Neuronal stem cell (in vitro differentiated cells): Measurements from ENCODE around the gene KIAA1671.

ENCODE experiments used
- DNase-seq: peaks from one replicate; pipeline ENCODE4 v3.0.0-alpha.2; 2013; ENCODE audit warnings: low spot score
- H2AFZ ChIP-seq: one replicate; pipeline ENCODE4 v1.6.1; 2013; ENCODE audit warnings: mild to moderate bottlenecking, low read length, inconsistent platforms
- H2AK5ac ChIP-seq: 2 replicates; pipeline ENCODE4 v1.6.1; 2013; ENCODE audit warnings: low read depth, mild to moderate bottlenecking, inconsistent platforms, low read length, moderate library complexity, mixed read lengths
- H2BK120ac ChIP-seq: 2 replicates; pipeline ENCODE4 v1.6.1; 2013; ENCODE audit warnings: low read depth, mild to moderate bottlenecking, inconsistent platforms, low read length, moderate library complexity, mixed read lengths
- H2BK12ac ChIP-seq: one replicate; pipeline ENCODE4 v1.6.1; 2013; ENCODE audit warnings: low read length, inconsistent platforms
- H2BK15ac ChIP-seq: 2 replicates; pipeline ENCODE4 v1.6.1; 2013; ENCODE audit warnings: mild to moderate bottlenecking, low read length, inconsistent platforms, mixed read lengths
- H2BK5ac ChIP-seq: one replicate; pipeline ENCODE4 v1.6.1; 2013; ENCODE audit warnings: inconsistent platforms, mild to moderate bottlenecking, low read length, moderate library complexity
- H3K14ac ChIP-seq: one replicate; pipeline ENCODE4 v1.6.1; 2013; ENCODE audit warnings: low read length, inconsistent platforms
- H3K18ac ChIP-seq: 2 replicates; pipeline ENCODE4 v1.6.1; 2013; ENCODE audit warnings: low read length, inconsistent platforms
- H3K23ac ChIP-seq: 2 replicates; pipeline ENCODE4 v1.6.1; 2013; ENCODE audit warnings: low read depth, mild to moderate bottlenecking, mixed read lengths, low read length, inconsistent platforms; ENCODE audit not compliant: poor library complexity
- H3K27ac ChIP-seq: replicated peaks from 3 replicates; pipeline ENCODE4 v1.5.1; 2013; ENCODE audit warnings: low read length, inconsistent platforms
- H3K27me3 ChIP-seq, 3 experiments: 2 replicates each; pipeline ENCODE4 v1.6.1; 2013; ENCODE audit warnings: low read length in 3 of 3, mild to moderate bottlenecking in 2 of 3, inconsistent platforms in 1 of 3, low read depth in 1 of 3, mixed read lengths in 1 of 3, moderate library complexity in 1 of 3; ENCODE audit not compliant: control insufficient read depth in 3 of 3, insufficient read depth in 3 of 3
- H3K36me3 ChIP-seq, 2 donors: replicated peaks in 1 of 2; 2 replicates each; pipeline ENCODE4 v1.6.1; 2013; ENCODE audit warnings: low read length in 2 of 2; ENCODE audit not compliant: control insufficient read depth in 2 of 2, insufficient read depth in 2 of 2
- H3K4ac ChIP-seq: 2 replicates; pipeline ENCODE4 v1.6.1; 2013; ENCODE audit warnings: inconsistent platforms, mild to moderate bottlenecking, low read length, moderate library complexity
- H3K4me1 ChIP-seq, 2 donors: 1 replicate in 1 of 2; 2 replicates in 1 of 2; pipeline ENCODE4 v1.6.1; 2013; ENCODE audit warnings: low read length in 2 of 2, low read depth in 1 of 2; ENCODE audit not compliant: control insufficient read depth in 2 of 2, insufficient read depth in 1 of 2
- H3K4me2 ChIP-seq: one replicate; pipeline ENCODE4 v1.6.1; 2013; ENCODE audit warnings: mild to moderate bottlenecking, low read length, inconsistent platforms; ENCODE audit not compliant: insufficient read depth, poor library complexity, severe bottlenecking
- H3K4me3 ChIP-seq, 2 donors: 2 replicates each; pipeline ENCODE4 v1.5.1; 2013; ENCODE audit warnings: low read length in 2 of 2, mild to moderate bottlenecking in 2 of 2, inconsistent platforms in 1 of 2, moderate library complexity in 1 of 2
- H3K79me1 ChIP-seq: one replicate; pipeline ENCODE4 v1.6.1; 2013; ENCODE audit warnings: low read depth, mild to moderate bottlenecking, inconsistent platforms, low read length, moderate library complexity
- H3K9ac ChIP-seq: one replicate; pipeline ENCODE4 v1.6.1; 2013; ENCODE audit warnings: mild to moderate bottlenecking, low read depth, low read length, inconsistent platforms; ENCODE audit not compliant: poor library complexity
- H3K9me3 ChIP-seq, 2 donors: replicated peaks in 1 of 2; 2 replicates each; pipeline versions ENCODE3 to v1.6.1; 2013; ENCODE audit warnings: low read length in 2 of 2, mild to moderate bottlenecking in 2 of 2, inconsistent platforms in 1 of 2, low read depth in 1 of 2, mixed read lengths in 1 of 2, moderate library complexity in 1 of 2; ENCODE audit not compliant: control insufficient read depth in 2 of 2, insufficient read depth in 1 of 2
- H4K8ac ChIP-seq: one replicate; pipeline ENCODE4 v1.6.1; 2013; ENCODE audit warnings: low read depth, mild to moderate bottlenecking, inconsistent platforms, low read length, moderate library complexity
- H4K91ac ChIP-seq: one replicate; pipeline ENCODE4 v1.6.1; 2013; ENCODE audit warnings: low read length, low read depth, mild to moderate bottlenecking, inconsistent platforms; ENCODE audit not compliant: poor library complexity
- WGBS, 2 donors: extraction: QIAGEN DNeasy Blood & Tissue Kit; methylation state at CpG; one replicate each; pipeline ENCODE4 v1.1.7; 2013; ENCODE audit warnings: missing lambda C conversion rate in 2 of 2, mixed read lengths in 1 of 2; ENCODE audit not compliant: insufficient read length in 2 of 2, insufficient replicate concordance in 1 of 2; ENCODE audit errors: extremely low coverage in 2 of 2; 5-methylcytosine and 5-hydroxymethylcytosine counted together

Gene KIAA1671

DNA sequence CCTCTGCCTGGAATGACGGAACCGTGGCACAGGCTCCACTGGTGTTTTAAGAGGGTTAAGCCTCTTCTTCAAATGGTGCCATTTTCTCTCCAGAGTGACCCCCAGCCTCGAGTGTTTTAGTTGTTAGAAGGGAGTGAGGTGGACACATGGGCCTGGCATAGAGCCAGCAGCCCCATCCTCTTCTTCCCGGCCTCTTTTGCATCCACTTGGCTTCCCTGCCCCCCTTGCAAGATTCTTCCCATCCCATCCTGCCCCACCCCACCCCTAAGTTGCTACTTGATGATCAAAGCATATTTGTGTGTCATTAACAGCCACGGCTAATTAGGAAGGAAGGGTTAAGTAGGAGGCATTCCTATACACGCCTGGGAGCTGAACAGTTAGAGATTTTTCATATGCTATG lies 174.8 kb downstream of the KIAA1671 start:
- H2BK15ac ChIP-seq = no peak overlapping the region
- H3K18ac ChIP-seq = no peak overlapping the region
- no peak overlapping the region for H4K8ac ChIP-seq
- no peak overlapping the region for H4K91ac ChIP-seq
- H3K27ac ChIP-seq = no peak overlapping the region
- no peak overlapping the region for H3K14ac ChIP-seq
- no peak overlapping the region for H2BK12ac ChIP-seq
- no peak overlapping the region for H3K23ac ChIP-seq
- DNase-seq = no peak
- no peak overlapping the region for H3K9ac ChIP-seq
- no peak overlapping the region for H2AK5ac ChIP-seq
- H2BK5ac ChIP-seq = no peak overlapping the region
- peaks cover 5 to 14% of the 10 kb centered on the region in 2 donors for H3K4me1 ChIP-seq
- H2AFZ ChIP-seq = no peak overlapping the region
- peaks cover 0 to under 1% of the 10 kb centered on the region in 2 donors for H3K36me3 ChIP-seq
- no CpG with 5 or more reads among the region's 6 CpGs for WGBS, 2 donors
- no peak overlapping the region for H3K4me2 ChIP-seq
- H3K4me3 ChIP-seq = no peak overlapping the region
- peaks cover 5 to 6% of the 10 kb centered on the region in 2 donors for H3K9me3 ChIP-seq
- H3K4ac ChIP-seq = no peak overlapping the region
- no peaks in the 10 kb centered on the region for H3K27me3 ChIP-seq
- H3K79me1 ChIP-seq = peaks cover 9% of the 10 kb centered on the region
- H2BK120ac ChIP-seq = no peak overlapping the region

- Histone ChIP-seq H2BK15ac (no peak overlapping the region), H4K91ac (no peak overlapping the region), H3K9ac (no peak overlapping the region), H3K4me2 (no peak overlapping the region), H2AK5ac (no peak overlapping the region), H2AFZ (no peak overlapping the region), H3K18ac (peak overlapping the region; percentile 20), H3K79me1 (peaks cover 4% of the 10 kb centered on the region), H3K27ac (no peak overlapping the region), H3K4ac (no peak overlapping the region), H3K9me3 (no peaks in the 10 kb centered on the region), H2BK12ac (no peak overlapping the region), H4K8ac (no peak overlapping the region), H3K27me3 (no peaks in the 10 kb centered on the region), H3K14ac (no peak overlapping the region), H3K4me1 (peaks cover 5 to 14% of the 10 kb centered on the region in 2 donors), H2BK5ac (no peak overlapping the region), H3K23ac (no peak overlapping the region), H3K36me3 (peaks cover 0 to 1% of the 10 kb centered on the region in 2 donors), H3K4me3 (no peak overlapping the region), H2BK120ac (no peak overlapping the region)
- no CpG with 5 or more reads among the region's 6 CpGs for WGBS, 2 donors
- DNase-seq = no peak
These were observed 177.9 kb downstream of the KIAA1671 start for GRCh38 chr22:25130462-25130861.

DNA sequence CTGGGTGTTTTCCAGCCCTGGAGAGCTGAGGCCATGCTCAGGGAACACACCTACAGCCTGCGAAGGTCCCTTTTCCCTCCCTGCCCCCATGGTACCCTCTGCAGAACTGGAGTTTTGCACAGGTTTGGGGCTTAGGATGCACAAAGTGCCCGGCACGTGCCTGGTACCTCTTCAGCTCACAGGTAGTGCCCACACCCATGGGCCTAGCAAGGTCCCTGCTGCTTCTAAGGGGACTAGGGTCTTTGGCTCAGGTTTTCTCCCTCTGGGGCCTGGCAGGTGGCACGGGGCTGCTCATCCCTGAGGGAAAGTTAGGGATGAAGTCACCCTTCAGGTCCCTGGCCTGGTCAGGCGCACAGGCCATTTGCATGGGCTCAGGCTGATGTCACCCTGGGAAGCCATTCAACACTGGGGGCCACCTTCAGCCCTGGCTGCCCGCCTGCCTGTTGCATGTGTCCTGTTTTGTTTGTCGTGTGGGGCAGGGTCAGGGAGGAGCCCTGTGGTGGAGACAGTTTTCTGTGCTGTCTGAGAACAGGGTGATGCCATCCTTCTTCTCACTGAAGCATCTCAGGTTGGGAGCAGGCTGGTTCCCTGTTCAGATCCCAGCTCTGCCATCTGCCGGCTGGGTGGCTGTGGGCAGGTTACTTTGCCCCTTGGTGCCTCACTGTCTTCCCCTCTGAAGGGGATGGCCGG lies 178.8 kb downstream of the KIAA1671 start:
- no CpG with 5 or more reads among the region's 9 CpGs for WGBS, 2 donors
- Histone ChIP-seq H3K14ac (peak overlapping the region; percentile 82), H4K8ac (peak overlapping the region; percentile 66)

GRCh38 chr22:25134028-25134427 lies 181.5 kb downstream of the KIAA1671 start:
- no peak overlapping the region for H2BK15ac ChIP-seq
- H4K8ac ChIP-seq = no peak overlapping the region
- no peak overlapping the region for H2BK120ac ChIP-seq
- H3K27me3 ChIP-seq = no peaks in the 10 kb centered on the region
- no peaks in the 10 kb centered on the region for H3K9me3 ChIP-seq
- H3K4me2 ChIP-seq = no peak overlapping the region
- H2AK5ac ChIP-seq = no peak overlapping the region
- DNase-seq = no peak
- no peak overlapping the region for H3K27ac ChIP-seq
- no peak overlapping the region for H4K91ac ChIP-seq
- WGBS, 2 donors = no CpG with 5 or more reads among the region's 4 CpGs
- H3K9ac ChIP-seq = no peak overlapping the region
- H2BK12ac ChIP-seq = no peak overlapping the region
- peaks cover 5 to 7% of the 10 kb centered on the region in 2 donors for H3K4me1 ChIP-seq
- H3K14ac ChIP-seq = no peak overlapping the region
- H3K36me3 ChIP-seq = peaks cover 0 to 1% of the 10 kb centered on the region in 2 donors
- H3K18ac ChIP-seq = no peak overlapping the region
- no peak overlapping the region for H3K4ac ChIP-seq
- peaks cover 4% of the 10 kb centered on the region for H3K79me1 ChIP-seq
- no peak overlapping the region for H3K23ac ChIP-seq
- H2AFZ ChIP-seq = no peak overlapping the region
- H2BK5ac ChIP-seq = no peak overlapping the region
- no peak overlapping the region for H3K4me3 ChIP-seq

More for the DNA sequence above, 178.8 kb downstream of the KIAA1671 start:
- Histone ChIP-seq H2AFZ (no peak overlapping the region), H2BK15ac (peak overlapping the region; percentile 45), H2BK5ac (no peak overlapping the region), H3K9me3 (no peaks in the 10 kb centered on the region), H3K27me3 (no peaks in the 10 kb centered on the region), H3K4me1 (peaks cover 5 to 14% of the 10 kb centered on the region in 2 donors), H3K18ac (peak overlapping the region; percentile 61), H3K36me3 (peaks cover 0 to 1% of the 10 kb centered on the region in 2 donors), H3K4ac (no peak overlapping the region), H4K91ac (no peak overlapping the region), H2BK12ac (no peak overlapping the region), H3K23ac (peak overlapping the region; percentile 17), H3K27ac (no peak overlapping the region), H3K4me3 (peak overlapping the region in 1 of 2 donors; percentile 5), H3K4me2 (no peak overlapping the region), H3K79me1 (peaks cover 4% of the 10 kb centered on the region), H3K9ac (peak overlapping the region; percentile 27), H2BK120ac (no peak overlapping the region), H2AK5ac (peak overlapping the region; percentile 80)
- no peak for DNase-seq
